Right lobe of liver (tissue), 4 donors: ENCODE results near the gene CDHR3.

Experiments used
- CTCF ChIP-seq, 4 donors: fragments of 200-600 bp in 3 of 4; fragments of 450-650 bp in 1 of 4; IDR thresholded peaks; one replicate each; pipeline versions ENCODE4 v1.5.1 to v1.8.0; 2016 to 2022; ENCODE audit warnings: antibody characterized with exemption in 4 of 4, mild to moderate bottlenecking in 2 of 4
- POLR2A ChIP-seq: fragments of 450-650 bp; IDR thresholded peaks from one replicate; pipeline ENCODE4 v1.6.1; 2017; ENCODE audit warnings: antibody characterized with exemption, mild to moderate bottlenecking
- donor health status: DM: no; HTN: no; CAD: no.
- donor health status: DM: no; HTN: no; CAD: no.
- donor health status: DM: no; HTN: yes; CAD: no.

GRCh38 chr7:106045586-106045985 lies 82.5 kb downstream of the CDHR3 start:
- TF ChIP-seq CTCF (IDR thresholded peaks at IDR 0.05) = no peak
- TF ChIP-seq POLR2A = no peak
